ENCODE data around the gene HYAL3.

- TF ChIP-seq CTCF (IDR thresholded peaks at IDR 0.05) (no peak), ZFX (IDR thresholded peaks at IDR 0.05; ENCODE audit: borderline replicate concordance) (no peak)
Observed at GRCh38 chr3:50320853-50321335, 21.7 kb upstream of the HYAL3 start.
